Measurements from ENCODE around the gene PSAP.

The PSAP gene

GRCh38 chr10:71767420-71768035 lies 83.5 kb downstream of the PSAP start:
- Histone ChIP-seq H3K4me3 (peak overlapping the region; percentile 49), H3K27ac (peak overlapping the region; percentile 94 to 96)
- DNase-seq (ENCODE audit: low spot score): no peak
- no peak for TF ChIP-seq CTCF (IDR thresholded peaks at IDR 0.05)

- H3K27ac ChIP-seq: peak overlapping the region; percentile 94 to 96
- peak; percentile 91 for DNase-seq (ENCODE audit: low spot score)
- no peak for TF ChIP-seq CTCF (IDR thresholded peaks at IDR 0.05)
- peak overlapping the region; percentile 49 for H3K4me3 ChIP-seq
Observed at GRCh38 chr10:71766717-71767419, 84.2 kb downstream of the PSAP start.

Measured in coronary artery (tissue), 2 donors.